ENCODE measurements around the gene MMP11. TPM values are rescaled to one million over a fixed set of nuclear protein-coding genes. Genes with fewer than 3 reads are reported as not detected.

The MMP11 gene
- total and polyA plus RNA-seq, 4 donors: 0.33 to 33.7 (median 0.61) TPM

- TF ChIP-seq, protein P1, sequence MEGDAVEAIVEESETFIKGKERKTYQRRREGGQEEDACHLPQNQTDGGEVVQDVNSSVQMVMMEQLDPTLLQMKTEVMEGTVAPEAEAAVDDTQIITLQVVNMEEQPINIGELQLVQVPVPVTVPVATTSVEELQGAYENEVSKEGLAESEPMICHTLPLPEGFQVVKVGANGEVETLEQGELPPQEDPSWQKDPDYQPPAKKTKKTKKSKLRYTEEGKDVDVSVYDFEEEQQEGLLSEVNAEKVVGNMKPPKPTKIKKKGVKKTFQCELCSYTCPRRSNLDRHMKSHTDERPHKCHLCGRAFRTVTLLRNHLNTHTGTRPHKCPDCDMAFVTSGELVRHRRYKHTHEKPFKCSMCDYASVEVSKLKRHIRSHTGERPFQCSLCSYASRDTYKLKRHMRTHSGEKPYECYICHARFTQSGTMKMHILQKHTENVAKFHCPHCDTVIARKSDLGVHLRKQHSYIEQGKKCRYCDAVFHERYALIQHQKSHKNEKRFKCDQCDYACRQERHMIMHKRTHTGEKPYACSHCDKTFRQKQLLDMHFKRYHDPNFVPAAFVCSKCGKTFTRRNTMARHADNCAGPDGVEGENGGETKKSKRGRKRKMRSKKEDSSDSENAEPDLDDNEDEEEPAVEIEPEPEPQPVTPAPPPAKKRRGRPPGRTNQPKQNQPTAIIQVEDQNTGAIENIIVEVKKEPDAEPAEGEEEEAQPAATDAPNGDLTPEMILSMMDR (IDR thresholded peaks at IDR 0.05; ENCODE audit: low read depth, low read length, missing input control): no peak
These were observed 13.1 kb upstream of the MMP11 start (continued) for GRCh38 chr22:23759566-23759965.

GRCh38 chr22:23760056-23760455 is 12.6 kb upstream of the MMP11 start:
- no peak for TF ChIP-seq TAF1 (conservative IDR thresholded peaks at IDR 0.05)
- no peak for TF ChIP-seq FOXA1 (IDR thresholded peaks at IDR 0.05)
- no peak for TF ChIP-seq HNF4G (IDR thresholded peaks at IDR 0.05)
- no peak for TF ChIP-seq ZBTB33 (IDR thresholded peaks at IDR 0.05)
- TF ChIP-seq, protein P1 (IDR thresholded peaks at IDR 0.05; ENCODE audit: low read depth, low read length, missing input control): no peak
- no peak for TF ChIP-seq EGR1 (IDR thresholded peaks at IDR 0.05; ENCODE audit: low read depth in 2 of 2)
- TF ChIP-seq SP1 (IDR thresholded peaks at IDR 0.05): no peak
- TF ChIP-seq RAD21 (IDR thresholded peaks at IDR 0.05): no peak
- TF ChIP-seq RXRA (IDR thresholded peaks at IDR 0.05): no peak
- no peak for TF ChIP-seq FOXA2 (IDR thresholded peaks at IDR 0.05)
- no peak for TF ChIP-seq GABPA (IDR thresholded peaks at IDR 0.05 in 1 of 2, conservative IDR thresholded peaks at IDR 0.05 in 1 of 2)
- TF ChIP-seq JUND (IDR thresholded peaks at IDR 0.05): no peak
- TF ChIP-seq YY1 (IDR thresholded peaks at IDR 0.05): no peak
- TF ChIP-seq REST (IDR thresholded peaks at IDR 0.05): no peak
- no peak for TF ChIP-seq HNF4A (conservative IDR thresholded peaks at IDR 0.05)
- no peak overlapping the region for H3K9ac ChIP-seq (ENCODE audit: low read depth in 1 of 2, low read length in 2 of 2)
- no peak for DNase-seq (ENCODE audit: low spot score)
- H3K27me3 ChIP-seq (ENCODE audit: control insufficient read depth in 4 of 4, insufficient read depth in 4 of 4, low read length in 3 of 4): no peaks in the 10 kb centered on the region
- no peaks in the 10 kb centered on the region for H3K9me3 ChIP-seq (ENCODE audit: control insufficient read depth in 4 of 4, low read length in 3 of 4)
- H3K4me1 ChIP-seq (ENCODE audit: control insufficient read depth in 4 of 4, insufficient read depth in 4 of 4, low read length in 3 of 4): peaks cover 8 to 16% (median 13%) of the 10 kb centered on the region in 4 donors
- WGBS: 87% methylated on average over 6 of the region's 6 CpGs
- no peak overlapping the region for H3K27ac ChIP-seq (ENCODE audit: low read depth in 1 of 2, low read length in 2 of 2)
- H3K36me3 ChIP-seq (ENCODE audit: control insufficient read depth in 4 of 4, insufficient read depth in 3 of 4, low read depth in 1 of 4, low read length in 3 of 4): peaks cover 0 to 6% (median 4%) of the 10 kb centered on the region in 4 donors
- no peak overlapping the region for H3K4me3 ChIP-seq (ENCODE audit: low read depth in 1 of 3, low read length in 3 of 3)

All from liver (tissue), 9 donors.